ENCODE data around the gene ZC3H12A. TPM values are rescaled to one million over a fixed set of nuclear protein-coding genes. Genes with fewer than 3 reads are reported as not detected.

The ZC3H12A gene
- total and polyA plus RNA-seq, 10 of the 15 experiments (the other 5 are each of a cell fraction or from before 2014, with no cell fraction given) = 0.35 to 30.2 (median 13.8) TPM

DNA sequence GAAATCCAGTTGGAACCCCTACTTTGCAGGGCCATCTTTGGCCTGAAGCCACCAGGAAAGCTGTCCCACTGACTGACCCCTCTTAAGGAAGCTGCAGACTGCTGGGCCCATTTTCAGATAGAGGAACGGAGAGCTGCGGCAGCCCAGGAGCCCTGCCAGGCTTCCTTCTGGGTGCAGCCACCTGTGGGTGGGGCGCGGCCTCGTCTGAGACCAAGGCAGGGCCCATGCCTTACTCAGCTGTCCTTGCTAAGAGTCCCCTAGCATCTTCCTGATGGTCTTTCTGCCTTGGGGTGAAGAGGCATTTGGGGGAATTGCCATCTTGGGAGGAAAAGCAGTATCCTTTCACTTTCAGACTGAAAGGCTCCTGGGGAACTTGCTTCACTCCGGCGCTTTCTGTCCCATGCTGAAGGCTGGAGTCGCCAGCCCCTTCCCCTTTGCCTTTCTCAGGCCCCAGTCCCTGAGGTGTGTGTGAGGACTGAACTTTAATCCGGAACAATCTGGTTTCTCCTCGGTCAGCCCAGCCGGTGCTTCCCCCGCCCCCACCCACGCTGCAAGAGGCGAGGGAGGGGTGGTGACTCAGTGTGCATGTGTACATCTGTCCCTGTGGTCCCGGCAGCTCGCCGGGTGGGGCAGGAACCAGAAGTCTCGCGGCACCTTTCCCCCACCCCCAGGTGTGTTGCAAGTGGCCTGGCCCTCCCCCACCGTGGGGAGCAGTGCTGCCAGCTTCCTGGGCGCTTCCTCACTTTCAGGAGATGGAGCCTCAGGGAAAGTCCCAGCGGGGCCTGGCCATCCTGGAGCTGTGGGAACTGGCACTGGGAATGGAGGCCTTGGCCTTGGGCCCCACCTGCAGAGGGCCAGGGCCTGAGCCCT, 5.1 kb downstream of the ZC3H12A start (continued):
- TF ChIP-seq, protein P1, sequence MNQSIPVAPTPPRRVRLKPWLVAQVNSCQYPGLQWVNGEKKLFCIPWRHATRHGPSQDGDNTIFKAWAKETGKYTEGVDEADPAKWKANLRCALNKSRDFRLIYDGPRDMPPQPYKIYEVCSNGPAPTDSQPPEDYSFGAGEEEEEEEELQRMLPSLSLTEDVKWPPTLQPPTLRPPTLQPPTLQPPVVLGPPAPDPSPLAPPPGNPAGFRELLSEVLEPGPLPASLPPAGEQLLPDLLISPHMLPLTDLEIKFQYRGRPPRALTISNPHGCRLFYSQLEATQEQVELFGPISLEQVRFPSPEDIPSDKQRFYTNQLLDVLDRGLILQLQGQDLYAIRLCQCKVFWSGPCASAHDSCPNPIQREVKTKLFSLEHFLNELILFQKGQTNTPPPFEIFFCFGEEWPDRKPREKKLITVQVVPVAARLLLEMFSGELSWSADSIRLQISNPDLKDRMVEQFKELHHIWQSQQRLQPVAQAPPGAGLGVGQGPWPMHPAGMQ (IDR thresholded peaks at IDR 0.05; ENCODE audit: borderline replicate concordance) = no peak
- TF ChIP-seq CHD1 (IDR thresholded peaks at IDR 0.05; ENCODE audit: low read depth, low read length) (peak; percentile 88; the same call in 1 of the 2 replicates), IKZF2 (IDR thresholded peaks at IDR 0.05) (peak in 1 of 2 experiments; percentile 47; a peak in 1 of 4 replicates), BHLHE40 (IDR thresholded peaks at IDR 0.05; ENCODE audit: borderline replicate concordance in 1 of 2, low read depth in 2 of 2, low read length in 1 of 2) (peak; percentile 64 to 80), CREM (IDR thresholded peaks at IDR 0.05; ENCODE audit: low read depth) (peak; percentile 67), STAT3 (IDR thresholded peaks at IDR 0.05; ENCODE audit: low read depth, low read length) (no peak), CHD2 (IDR thresholded peaks at IDR 0.05; ENCODE audit: borderline replicate concordance, low read depth, low read length) (peak; percentile 86; the same call in 1 of the 2 replicates), TCF7 (IDR thresholded peaks at IDR 0.05; ENCODE audit: borderline replicate concordance) (no peak), SMAD5 (IDR thresholded peaks at IDR 0.05; ENCODE audit: low read depth) (no peak; the same call in 1 of the 2 replicates), HDGF (IDR thresholded peaks at IDR 0.05) (0 out of 2 replicates have a peak, but pooled peaks have one; percentile 76), BACH1 (IDR thresholded peaks at IDR 0.05; ENCODE audit: borderline replicate concordance) (peak; percentile 89; the same call in 1 of the 2 replicates), HDAC6 (IDR thresholded peaks at IDR 0.05; ENCODE audit: unreplicated experiment) (no peak), STAT1 (conservative IDR thresholded peaks at IDR 0.05) (no peak), MYB (IDR thresholded peaks at IDR 0.05; ENCODE audit: borderline replicate concordance, low read depth, low read length) (no peak), RFX5 (IDR thresholded peaks at IDR 0.05; ENCODE audit: low read depth, low read length) (no peak), MTA2 (IDR thresholded peaks at IDR 0.05; ENCODE audit: low read depth) (no peak)
- TF ChIP-seq, protein P2, sequence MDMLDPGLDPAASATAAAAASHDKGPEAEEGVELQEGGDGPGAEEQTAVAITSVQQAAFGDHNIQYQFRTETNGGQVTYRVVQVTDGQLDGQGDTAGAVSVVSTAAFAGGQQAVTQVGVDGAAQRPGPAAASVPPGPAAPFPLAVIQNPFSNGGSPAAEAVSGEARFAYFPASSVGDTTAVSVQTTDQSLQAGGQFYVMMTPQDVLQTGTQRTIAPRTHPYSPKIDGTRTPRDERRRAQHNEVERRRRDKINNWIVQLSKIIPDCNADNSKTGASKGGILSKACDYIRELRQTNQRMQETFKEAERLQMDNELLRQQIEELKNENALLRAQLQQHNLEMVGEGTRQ (IDR thresholded peaks at IDR 0.05; ENCODE audit: borderline replicate concordance, low read depth, low read length) = no peak
- TF ChIP-seq, protein P3, sequence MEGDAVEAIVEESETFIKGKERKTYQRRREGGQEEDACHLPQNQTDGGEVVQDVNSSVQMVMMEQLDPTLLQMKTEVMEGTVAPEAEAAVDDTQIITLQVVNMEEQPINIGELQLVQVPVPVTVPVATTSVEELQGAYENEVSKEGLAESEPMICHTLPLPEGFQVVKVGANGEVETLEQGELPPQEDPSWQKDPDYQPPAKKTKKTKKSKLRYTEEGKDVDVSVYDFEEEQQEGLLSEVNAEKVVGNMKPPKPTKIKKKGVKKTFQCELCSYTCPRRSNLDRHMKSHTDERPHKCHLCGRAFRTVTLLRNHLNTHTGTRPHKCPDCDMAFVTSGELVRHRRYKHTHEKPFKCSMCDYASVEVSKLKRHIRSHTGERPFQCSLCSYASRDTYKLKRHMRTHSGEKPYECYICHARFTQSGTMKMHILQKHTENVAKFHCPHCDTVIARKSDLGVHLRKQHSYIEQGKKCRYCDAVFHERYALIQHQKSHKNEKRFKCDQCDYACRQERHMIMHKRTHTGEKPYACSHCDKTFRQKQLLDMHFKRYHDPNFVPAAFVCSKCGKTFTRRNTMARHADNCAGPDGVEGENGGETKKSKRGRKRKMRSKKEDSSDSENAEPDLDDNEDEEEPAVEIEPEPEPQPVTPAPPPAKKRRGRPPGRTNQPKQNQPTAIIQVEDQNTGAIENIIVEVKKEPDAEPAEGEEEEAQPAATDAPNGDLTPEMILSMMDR (IDR thresholded peaks at IDR 0.05 in 2 of 3, conservative IDR thresholded peaks at IDR 0.05 in 1 of 3; ENCODE audit: control insufficient read depth in 2 of 3, extremely low read depth in 1 of 3, insufficient read depth in 1 of 3, low read depth in 3 of 3, low read length in 3 of 3) = no peak
- TF ChIP-seq, protein P4, sequence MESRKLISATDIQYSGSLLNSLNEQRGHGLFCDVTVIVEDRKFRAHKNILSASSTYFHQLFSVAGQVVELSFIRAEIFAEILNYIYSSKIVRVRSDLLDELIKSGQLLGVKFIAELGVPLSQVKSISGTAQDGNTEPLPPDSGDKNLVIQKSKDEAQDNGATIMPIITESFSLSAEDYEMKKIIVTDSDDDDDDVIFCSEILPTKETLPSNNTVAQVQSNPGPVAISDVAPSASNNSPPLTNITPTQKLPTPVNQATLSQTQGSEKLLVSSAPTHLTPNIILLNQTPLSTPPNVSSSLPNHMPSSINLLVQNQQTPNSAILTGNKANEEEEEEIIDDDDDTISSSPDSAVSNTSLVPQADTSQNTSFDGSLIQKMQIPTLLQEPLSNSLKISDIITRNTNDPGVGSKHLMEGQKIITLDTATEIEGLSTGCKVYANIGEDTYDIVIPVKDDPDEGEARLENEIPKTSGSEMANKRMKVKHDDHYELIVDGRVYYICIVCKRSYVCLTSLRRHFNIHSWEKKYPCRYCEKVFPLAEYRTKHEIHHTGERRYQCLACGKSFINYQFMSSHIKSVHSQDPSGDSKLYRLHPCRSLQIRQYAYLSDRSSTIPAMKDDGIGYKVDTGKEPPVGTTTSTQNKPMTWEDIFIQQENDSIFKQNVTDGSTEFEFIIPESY (IDR thresholded peaks at IDR 0.05) = no peak
- TF ChIP-seq, protein P5, sequence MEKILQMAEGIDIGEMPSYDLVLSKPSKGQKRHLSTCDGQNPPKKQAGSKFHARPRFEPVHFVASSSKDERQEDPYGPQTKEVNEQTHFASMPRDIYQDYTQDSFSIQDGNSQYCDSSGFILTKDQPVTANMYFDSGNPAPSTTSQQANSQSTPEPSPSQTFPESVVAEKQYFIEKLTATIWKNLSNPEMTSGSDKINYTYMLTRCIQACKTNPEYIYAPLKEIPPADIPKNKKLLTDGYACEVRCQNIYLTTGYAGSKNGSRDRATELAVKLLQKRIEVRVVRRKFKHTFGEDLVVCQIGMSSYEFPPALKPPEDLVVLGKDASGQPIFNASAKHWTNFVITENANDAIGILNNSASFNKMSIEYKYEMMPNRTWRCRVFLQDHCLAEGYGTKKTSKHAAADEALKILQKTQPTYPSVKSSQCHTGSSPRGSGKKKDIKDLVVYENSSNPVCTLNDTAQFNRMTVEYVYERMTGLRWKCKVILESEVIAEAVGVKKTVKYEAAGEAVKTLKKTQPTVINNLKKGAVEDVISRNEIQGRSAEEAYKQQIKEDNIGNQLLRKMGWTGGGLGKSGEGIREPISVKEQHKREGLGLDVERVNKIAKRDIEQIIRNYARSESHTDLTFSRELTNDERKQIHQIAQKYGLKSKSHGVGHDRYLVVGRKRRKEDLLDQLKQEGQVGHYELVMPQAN (conservative IDR thresholded peaks at IDR 0.05) = peak; percentile 65

Data from GM12878 (cell line).